LNCaP clone FGC (cell line): ENCODE data around the gene CAPN10.
A peak's percentile ranks its signal among the peaks of the same experiment; 100 is the strongest.
"Not testable (repeated sequence)": the region's sequence is repeated elsewhere in the genome, so short reads cannot be mapped to it uniquely, and the experiment has no call there.

Source experiments
- DNase-seq: peaks from one replicate; pipeline ENCODE4 v3.0.0-alpha.2; 2011; ENCODE audit warnings: low read depth
- H3K4me3 ChIP-seq: 2 replicates; pipeline ENCODE4 v1.5.1; 2011; ENCODE audit warnings: mild to moderate bottlenecking, low read depth, low read length, control low read depth
- CTCF ChIP-seq: IDR thresholded peaks from 2 replicates; pipeline ENCODE4 v1.5.1; 2012; ENCODE audit warnings: mild to moderate bottlenecking; ENCODE audit not compliant: control insufficient read depth, insufficient read depth; ENCODE audit errors: extremely low read depth

CAPN10 gene

GRCh38 chr2:240559286-240559685 lies 27.2 kb upstream of the CAPN10 start:
- H3K4me3 ChIP-seq = peak overlapping the region; percentile 74
- DNase-seq = no peak
- TF ChIP-seq CTCF = no peak

GRCh38 chr2:240560084-240560479 lies 26.5 kb upstream of the CAPN10 start, which contains the start of gene DUSP28:
TSS of gene DUSP28 (plus strand) at chr2:240560357. CDS start at chr2:240560685, 328 bp downstream.
- peak; percentile 63 for DNase-seq
- TF ChIP-seq CTCF = no peak
- peak within 1 kb of the TSS; percentile 74 for H3K4me3 ChIP-seq

DNA sequence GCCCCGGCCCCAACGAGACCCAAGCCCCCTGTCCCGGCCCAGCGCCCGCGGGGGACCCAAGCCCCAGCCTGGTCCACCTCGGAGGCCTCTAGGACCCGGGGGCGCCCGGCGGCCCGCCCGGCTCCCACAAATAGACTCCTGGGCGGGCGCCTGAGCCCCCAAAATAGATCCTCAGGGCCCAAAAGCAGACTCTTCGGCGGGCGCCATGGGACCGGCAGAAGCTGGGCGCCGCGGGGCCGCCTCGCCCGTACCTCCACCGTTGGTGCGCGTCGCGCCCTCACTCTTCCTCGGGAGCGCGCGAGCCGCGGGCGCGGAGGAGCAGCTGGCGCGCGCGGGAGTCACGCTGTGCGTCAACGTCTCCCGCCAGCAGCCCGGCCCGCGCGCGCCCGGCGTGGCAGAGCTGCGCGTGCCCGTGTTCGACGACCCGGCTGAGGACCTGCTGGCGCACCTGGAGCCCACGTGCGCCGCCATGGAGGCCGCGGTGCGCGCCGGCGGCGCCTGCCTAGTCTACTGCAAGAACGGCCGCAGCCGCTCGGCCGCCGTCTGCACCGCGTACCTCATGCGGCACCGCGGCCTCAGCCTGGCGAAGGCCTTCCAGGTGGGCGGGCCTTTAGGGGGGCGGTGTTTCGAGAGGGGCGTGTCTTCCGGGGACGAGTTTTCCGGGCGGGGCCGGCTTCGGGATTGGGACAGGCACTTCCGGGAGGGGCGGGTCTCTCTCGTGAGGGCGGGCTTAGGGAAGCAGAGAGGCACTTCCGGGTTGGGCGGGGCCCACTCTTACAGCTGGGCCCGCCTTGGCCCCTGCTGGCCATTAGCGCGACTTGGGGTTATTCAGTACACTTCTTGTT lies 25.8 kb upstream of the CAPN10 start:
- 0 out of 2 replicates have a peak, but pooled peaks have one; percentile 13 for TF ChIP-seq CTCF
- peak overlapping the region; percentile 74 for H3K4me3 ChIP-seq
- peak; percentile 88 for DNase-seq

DNA sequence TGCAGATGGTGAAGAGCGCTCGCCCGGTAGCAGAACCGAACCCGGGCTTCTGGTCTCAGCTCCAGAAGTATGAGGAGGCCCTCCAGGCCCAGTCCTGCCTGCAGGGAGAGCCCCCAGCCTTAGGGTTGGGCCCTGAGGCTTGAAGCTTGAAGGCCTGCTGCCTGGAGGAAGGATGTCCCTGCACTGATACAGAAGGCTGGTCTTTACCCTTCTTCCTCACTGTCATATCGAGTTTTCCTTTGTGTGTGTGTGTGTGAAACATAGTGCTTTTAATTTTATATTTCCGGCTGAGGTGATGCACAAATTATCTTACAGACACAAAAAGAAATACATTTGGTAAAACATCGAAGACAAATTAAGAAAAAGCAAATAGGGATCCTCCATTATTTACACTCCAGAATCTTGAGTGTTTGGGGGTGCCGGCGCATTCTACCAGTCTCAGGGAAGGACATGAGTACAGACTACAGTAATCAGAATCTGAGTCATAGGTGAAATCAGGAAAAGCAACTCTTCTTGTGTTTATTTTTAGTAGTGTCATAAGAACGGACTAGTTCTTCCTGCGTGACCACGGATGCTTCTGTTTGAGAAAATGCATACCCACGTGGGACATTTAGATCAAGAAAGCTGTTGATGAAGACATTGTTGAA lies 25.1 kb upstream of the CAPN10 start:
- DNase-seq = peak; percentile 71

GRCh38 chr2:240563231-240563630 lies 23.3 kb upstream of the CAPN10 start:
- DNase-seq = not testable (repeated sequence)

More for the DNA sequence above, 25.1 kb upstream of the CAPN10 start:
- no peak for TF ChIP-seq CTCF
- peak overlapping the region; percentile 74 for H3K4me3 ChIP-seq

DNA sequence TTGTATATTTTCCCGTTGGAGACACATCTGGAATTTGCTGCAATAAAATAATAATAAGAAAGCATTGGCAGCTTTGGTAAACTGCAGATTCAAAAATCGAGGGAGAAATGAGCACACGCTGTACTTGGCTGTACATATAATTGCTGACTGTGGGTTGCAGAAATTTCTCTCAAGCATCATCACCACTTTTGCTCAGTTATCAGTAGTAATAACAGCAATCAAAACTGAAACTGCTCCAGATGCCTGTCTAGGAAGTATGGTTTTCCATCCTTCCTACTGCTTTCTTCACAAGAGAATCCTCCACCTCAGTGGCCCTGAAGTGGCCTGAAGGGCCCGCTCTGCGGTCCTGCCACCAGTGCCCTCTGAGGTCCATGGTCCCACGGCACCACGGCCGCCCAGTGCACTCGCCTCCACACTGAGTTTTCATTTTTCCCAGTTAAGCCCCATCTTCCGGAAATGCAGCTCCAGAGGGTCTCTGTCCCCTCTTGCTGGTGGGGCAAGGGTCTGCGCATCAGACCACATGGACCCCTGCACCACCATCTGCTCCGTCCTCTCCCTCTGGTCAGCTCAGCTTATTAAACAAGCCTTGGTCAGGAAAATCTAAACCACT lies 22.5 kb upstream of the CAPN10 start:
- no peak overlapping the region for H3K4me3 ChIP-seq
- no peak for DNase-seq
- no peak for TF ChIP-seq CTCF

More at GRCh38 chr2:240563231-240563630, 23.3 kb upstream of the CAPN10 start:
- H3K4me3 ChIP-seq = not testable (repeated sequence)
